Caco-2 (cell line): ENCODE data around the gene RTN4RL1. TPM values are rescaled to one million over a fixed set of nuclear protein-coding genes. Genes with fewer than 3 reads are reported as not detected.

Experiments
- BruUV-seq: library from RNA; stranded (reverse); fragments of 400-500 nt; replicated peaks from 2 replicates; lab custom pipeline; 2021; lab: Mats Ljungman, UMichigan
- CTCF ChIA-PET: fragments of 300-600 bp; sonication (Branson Sonifier 250); formaldehyde crosslinking; loops from one replicate; lab custom pipeline; 2022; ENCODE audit warnings: antibody characterized with exemption; lab: Charles Lee
- POLR2A ChIA-PET: fragments of 300-600 bp; sonication (Branson Sonifier 250); formaldehyde crosslinking; loops from one replicate; lab custom pipeline; 2022; ENCODE audit warnings: antibody characterized with exemption; lab: Charles Lee
- DNase-seq, 2 experiments: peaks; one replicate each; pipeline versions ENCODE4 v3.0.0 to v3.0.0-alpha.2; 2020 to 2022
- H3K27me3 ChIP-seq: replicated peaks from 2 replicates; pipeline ENCODE4 v1.6.0; 2011; ENCODE audit warnings: low read length; ENCODE audit not compliant: control insufficient read depth, insufficient read depth
- H3K36me3 ChIP-seq: 2 replicates; pipeline ENCODE4 v1.5.1; 2011; ENCODE audit warnings: low read length; ENCODE audit not compliant: control insufficient read depth, insufficient read depth
- H3K4me1 ChIP-seq: fragments of 250-450 bp; sonication (Bioruptor Pico); 2 replicates; pipeline ENCODE4 v1.5.1; 2020; ENCODE audit warnings: mild to moderate bottlenecking
- H3K4me3 ChIP-seq: 2 replicates; pipeline ENCODE4 v1.5.1; 2011; ENCODE audit warnings: low read depth, mild to moderate bottlenecking, control low read depth, low read length
- H3K9me3 ChIP-seq: fragments of 250-450 bp; sonication (Bioruptor Pico); 2 replicates; pipeline ENCODE4 v1.5.1; 2020; ENCODE audit warnings: mild to moderate bottlenecking, moderate library complexity
- H3K27ac Mint-ChIP-seq: one replicate; pipeline ENCODE4 v1.8.0; 2022; ENCODE audit warnings: mixed read lengths; ENCODE audit not compliant: unreplicated experiment
- H3K27me3 Mint-ChIP-seq: one replicate; pipeline ENCODE4 v1.8.0; 2022; ENCODE audit warnings: mixed read lengths; ENCODE audit not compliant: insufficient read depth, unreplicated experiment
- H3K36me3 Mint-ChIP-seq: one replicate; pipeline ENCODE4 v1.8.0; 2022; ENCODE audit warnings: mild to moderate bottlenecking, mixed read lengths; ENCODE audit not compliant: insufficient read depth, unreplicated experiment
- H3K4me1 Mint-ChIP-seq: one replicate; pipeline ENCODE4 v1.8.0; 2022; ENCODE audit warnings: low read depth, mixed read lengths; ENCODE audit not compliant: unreplicated experiment
- H3K4me3 Mint-ChIP-seq: one replicate; pipeline ENCODE4 v1.8.0; 2022; ENCODE audit warnings: mild to moderate bottlenecking, moderate library complexity, mixed read lengths; ENCODE audit not compliant: unreplicated experiment
- H3K9me3 Mint-ChIP-seq: one replicate; pipeline ENCODE4 v1.8.0; 2022; ENCODE audit warnings: mixed read lengths; ENCODE audit not compliant: unreplicated experiment
- intact Hi-C: fragments of 100-400 bp; cut with micrococcal nuclease; formaldehyde crosslinking; loops from one replicate; pipeline ENCODE4 v1.10.0; 2022; ENCODE audit not compliant: unreplicated experiment
- total RNA-seq: library from RNA; stranded (reverse); gene quantifications from 2 replicates; pipeline ENCODE4 v1.2.3, GENCODE V29; 2022
- TF ChIP-seq, protein P1 (sequence below), 2 experiments: fragments of 200-600 bp in 1 of 2; IDR thresholded peaks; 1 replicate in 1 of 2; 2 replicates in 1 of 2; pipeline versions ENCODE4 v1.5.1 to v1.8.0; 2011 to 2022; ENCODE audit warnings: antibody characterized with exemption in 1 of 2, control low read depth in 1 of 2, inconsistent platforms in 1 of 2, low read depth in 1 of 2, low read length in 1 of 2, mild to moderate bottlenecking in 1 of 2, moderate library complexity in 1 of 2; ENCODE audit not compliant: insufficient read depth in 1 of 2, severe bottlenecking in 1 of 2, unreplicated experiment in 1 of 2

The RTN4RL1 gene
- total RNA-seq, 1 experiment from 2014 or later, result 0.54 TPM

DNA sequence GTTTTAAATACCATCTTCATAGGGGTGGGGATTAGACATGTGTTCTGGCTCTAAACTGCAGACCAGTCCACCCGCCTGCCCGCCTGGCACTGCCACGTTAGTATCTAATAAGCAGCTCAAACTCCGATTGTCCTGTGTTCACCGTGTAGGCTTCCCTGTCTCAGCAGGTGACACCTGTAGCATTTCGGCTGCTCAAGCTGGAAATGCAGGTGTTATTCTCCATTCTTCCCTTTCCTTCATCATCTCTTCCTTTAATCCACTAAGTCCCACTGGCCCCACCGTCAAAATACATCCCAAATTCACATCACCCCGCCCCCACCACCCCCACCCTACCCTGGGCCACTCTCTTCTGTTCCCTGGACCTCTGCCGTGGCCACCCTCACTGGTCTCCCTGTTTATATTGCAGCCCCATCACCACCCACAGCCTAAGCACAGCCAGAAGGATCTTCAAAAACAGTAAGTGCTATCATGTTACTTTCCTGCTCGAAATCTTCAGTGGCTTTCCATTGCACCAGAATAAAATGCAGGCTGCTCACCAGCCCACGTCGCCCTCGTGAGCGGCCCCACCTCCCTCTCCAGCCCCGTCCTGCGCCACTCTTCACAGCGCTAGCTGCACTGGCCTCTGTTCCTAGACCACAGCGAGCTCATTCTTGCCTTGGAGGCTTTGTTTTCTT, 65.1 kb downstream of the RTN4RL1 start:
- H3K36me3 ChIP-seq, result no peaks in the 10 kb centered on the region
- H3K4me3 ChIP-seq, result no peak overlapping the region
- no peaks in the 10 kb centered on the region for H3K4me1 ChIP-seq
- TF ChIP-seq, protein P1, sequence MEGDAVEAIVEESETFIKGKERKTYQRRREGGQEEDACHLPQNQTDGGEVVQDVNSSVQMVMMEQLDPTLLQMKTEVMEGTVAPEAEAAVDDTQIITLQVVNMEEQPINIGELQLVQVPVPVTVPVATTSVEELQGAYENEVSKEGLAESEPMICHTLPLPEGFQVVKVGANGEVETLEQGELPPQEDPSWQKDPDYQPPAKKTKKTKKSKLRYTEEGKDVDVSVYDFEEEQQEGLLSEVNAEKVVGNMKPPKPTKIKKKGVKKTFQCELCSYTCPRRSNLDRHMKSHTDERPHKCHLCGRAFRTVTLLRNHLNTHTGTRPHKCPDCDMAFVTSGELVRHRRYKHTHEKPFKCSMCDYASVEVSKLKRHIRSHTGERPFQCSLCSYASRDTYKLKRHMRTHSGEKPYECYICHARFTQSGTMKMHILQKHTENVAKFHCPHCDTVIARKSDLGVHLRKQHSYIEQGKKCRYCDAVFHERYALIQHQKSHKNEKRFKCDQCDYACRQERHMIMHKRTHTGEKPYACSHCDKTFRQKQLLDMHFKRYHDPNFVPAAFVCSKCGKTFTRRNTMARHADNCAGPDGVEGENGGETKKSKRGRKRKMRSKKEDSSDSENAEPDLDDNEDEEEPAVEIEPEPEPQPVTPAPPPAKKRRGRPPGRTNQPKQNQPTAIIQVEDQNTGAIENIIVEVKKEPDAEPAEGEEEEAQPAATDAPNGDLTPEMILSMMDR (IDR thresholded peaks at IDR 0.05; ENCODE audit: insufficient read depth in 1 of 2, low read depth in 1 of 2, low read length in 1 of 2, severe bottlenecking in 1 of 2, unreplicated experiment in 1 of 2), result no peak
- no peak for DNase-seq
- no peaks in the 10 kb centered on the region for H3K9me3 Mint-ChIP-seq
- BruUV-seq, result no TSS peak
- H3K36me3 Mint-ChIP-seq, result no peaks in the 10 kb centered on the region
- H3K4me3 Mint-ChIP-seq, result no peak overlapping the region
- ChIA-PET CTCF (no interaction called here), POLR2A (no interaction called here)
- intact Hi-C loops, result no loop called here
- H3K27ac Mint-ChIP-seq, result no peak overlapping the region
- peaks cover 6% of the 10 kb centered on the region for H3K4me1 Mint-ChIP-seq
- H3K27me3 ChIP-seq, result no peaks in the 10 kb centered on the region
- H3K27me3 Mint-ChIP-seq, result no peaks in the 10 kb centered on the region
- H3K9me3 ChIP-seq, result no peaks in the 10 kb centered on the region

DNA sequence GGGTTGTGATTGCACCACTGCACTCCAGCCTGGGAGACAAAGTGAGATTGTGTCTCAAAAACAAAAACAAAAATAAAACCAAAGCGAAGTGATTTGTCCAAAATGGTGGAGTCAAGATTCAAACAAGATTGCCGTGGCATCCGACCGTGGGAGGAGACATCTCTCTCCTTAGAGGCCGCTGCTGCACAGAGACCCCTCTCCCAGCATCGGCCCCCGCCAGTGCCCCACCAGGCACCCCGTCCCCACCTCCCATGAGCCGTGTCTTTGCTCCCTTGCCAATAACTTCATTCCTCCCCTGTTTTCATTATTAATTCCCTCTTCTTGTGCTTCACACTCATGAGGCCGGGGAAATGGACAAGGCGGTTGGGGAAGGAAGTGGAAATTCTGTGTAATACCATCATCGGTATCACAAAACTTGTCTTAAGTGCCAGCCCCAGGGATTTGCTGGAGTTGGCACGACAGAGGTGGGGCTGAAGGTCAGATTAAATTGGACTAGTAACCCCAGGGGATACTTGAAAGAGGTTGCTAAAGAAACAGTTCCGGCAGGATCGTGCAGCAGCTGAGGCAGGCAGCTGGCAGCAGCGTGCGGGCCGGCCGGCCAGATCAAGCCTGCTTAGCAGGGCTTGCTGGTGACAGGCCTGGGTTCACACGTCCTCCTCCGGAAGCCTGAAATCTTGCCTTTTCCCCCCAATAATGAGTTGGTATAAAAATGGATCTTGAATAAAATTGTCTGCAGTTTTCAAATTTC, 66.8 kb downstream of the RTN4RL1 start:
- Mint-ChIP-seq H3K36me3 (no peaks in the 10 kb centered on the region), H3K4me1 (peaks cover 6% of the 10 kb centered on the region), H3K4me3 (no peak overlapping the region), H3K9me3 (no peaks in the 10 kb centered on the region), H3K27ac (no peak overlapping the region), H3K27me3 (no peaks in the 10 kb centered on the region)
- BruUV-seq, result no TSS peak
- DNase-seq, result no peak
- Histone ChIP-seq H3K4me1 (no peaks in the 10 kb centered on the region), H3K9me3 (no peaks in the 10 kb centered on the region), H3K4me3 (no peak overlapping the region), H3K36me3 (no peaks in the 10 kb centered on the region), H3K27me3 (no peaks in the 10 kb centered on the region)
- ChIA-PET CTCF (no interaction called here), POLR2A (no interaction called here)
- TF ChIP-seq, protein P1 (IDR thresholded peaks at IDR 0.05; ENCODE audit: insufficient read depth in 1 of 2, low read depth in 1 of 2, low read length in 1 of 2, severe bottlenecking in 1 of 2, unreplicated experiment in 1 of 2), result no peak
- intact Hi-C loops, result no loop called here

DNA sequence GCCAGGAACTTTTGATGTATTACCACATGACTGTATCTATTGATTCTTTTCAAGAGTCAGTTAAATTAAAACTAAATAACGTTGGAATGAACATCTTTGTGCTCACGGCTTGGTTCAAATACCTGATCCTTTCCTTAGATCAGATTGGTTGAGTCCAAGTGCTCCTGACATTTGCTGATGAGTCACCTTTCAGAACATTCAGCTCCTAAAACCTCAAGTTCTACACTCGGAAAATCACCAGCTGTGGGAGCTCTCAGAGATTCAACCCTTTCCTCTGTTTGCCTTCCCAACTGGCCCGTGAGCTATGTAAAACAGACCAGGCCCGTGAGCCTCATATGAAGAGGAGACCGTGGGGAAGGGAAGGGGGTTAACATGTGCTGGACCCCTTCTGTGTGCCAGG, 68.1 kb downstream of the RTN4RL1 start:
- POLR2A ChIA-PET, result no interaction called here
- BruUV-seq, result no TSS peak
- no peak overlapping the region for H3K27ac Mint-ChIP-seq
- no peaks in the 10 kb centered on the region for H3K36me3 ChIP-seq
- H3K9me3 Mint-ChIP-seq, result no peaks in the 10 kb centered on the region
- H3K36me3 Mint-ChIP-seq, result no peaks in the 10 kb centered on the region
- H3K4me3 Mint-ChIP-seq, result no peak overlapping the region
- no peak overlapping the region for H3K4me3 ChIP-seq
- no peaks in the 10 kb centered on the region for H3K9me3 ChIP-seq
- H3K27me3 Mint-ChIP-seq, result no peaks in the 10 kb centered on the region
- H3K4me1 Mint-ChIP-seq, result peaks cover 6% of the 10 kb centered on the region
- H3K4me1 ChIP-seq, result no peaks in the 10 kb centered on the region
- TF ChIP-seq, protein P1 (IDR thresholded peaks at IDR 0.05; ENCODE audit: insufficient read depth in 1 of 2, low read depth in 1 of 2, low read length in 1 of 2, severe bottlenecking in 1 of 2, unreplicated experiment in 1 of 2), result no peak
- DNase-seq, result no peak
- no peaks in the 10 kb centered on the region for H3K27me3 ChIP-seq
- CTCF ChIA-PET, result interaction anchor here (1.0 kb wide), 1 partner anchor 19 kb away, joined by 3 read pairs; no protein-coding TSS in a partner anchor
- intact Hi-C loops, result no loop called here
